GF-D8 (cell line): Measurements from ENCODE around the gene BRCA1.
A peak's percentile ranks its signal among the peaks of the same experiment; 100 is the strongest.

Source experiments
- DNase-seq: peaks from one replicate; lab custom pipeline; 2025; lab: John Stamatoyannopoulos, UW

Gene BRCA1

DNA sequence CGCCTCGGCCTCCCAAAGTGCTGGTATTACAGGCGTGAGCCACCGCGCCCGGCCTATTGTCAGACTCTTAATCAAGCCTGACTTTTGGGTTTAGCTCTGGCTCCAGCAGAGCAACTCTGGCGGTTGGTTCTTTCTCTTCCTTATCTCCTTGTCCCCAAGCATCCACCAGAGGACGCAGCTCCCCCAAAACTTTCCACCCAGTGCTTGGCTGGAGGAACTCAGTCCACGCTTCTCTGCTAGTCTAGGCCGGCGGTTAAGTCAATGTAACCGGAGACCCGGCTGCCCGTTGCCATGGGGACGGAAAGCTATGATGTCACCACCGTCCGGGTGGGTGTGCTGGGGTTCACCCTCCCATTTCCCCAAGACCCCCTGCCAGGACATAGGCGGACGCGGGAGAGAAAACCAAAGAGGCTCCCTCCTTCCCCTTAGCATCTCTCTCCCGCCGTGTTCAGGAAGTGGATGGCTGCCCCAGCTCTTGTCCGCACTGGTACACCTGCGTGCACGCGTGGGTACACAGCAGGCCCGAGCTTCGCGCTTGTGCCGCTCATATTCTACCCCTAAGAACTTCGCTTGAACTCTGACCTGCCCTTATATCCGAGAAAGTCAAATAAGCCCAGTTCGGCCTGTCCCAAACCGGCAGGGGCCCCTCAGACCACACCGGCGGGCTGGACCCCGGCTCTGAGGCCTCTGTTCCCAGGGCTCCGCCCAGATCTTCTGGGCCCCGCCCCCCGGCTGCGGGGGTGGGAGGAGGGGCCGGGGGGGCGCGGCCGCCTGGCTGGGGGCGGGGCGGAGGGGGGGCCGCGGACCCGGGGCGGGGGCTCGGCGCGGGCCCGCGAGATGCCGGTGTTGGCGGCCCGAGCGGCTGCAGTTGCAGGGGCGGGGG lies 100.5 kb downstream of the BRCA1 start, which contains the start of gene RND2:
Gene RND2 (plus strand): TSS at position 825 of the 883 bp plus-strand sequence. CDS start 117 bp downstream, outside the sequence.
- DNase-seq: peak; percentile 79

GRCh38 chr17:43021741-43022512 lies 103.2 kb downstream of the BRCA1 start, which contains the start of gene VAT1:
Gene VAT1 (minus strand): TSS chr17:43022385. CDS start chr17:43022322, 63 bp downstream.
- peak; percentile 51 for DNase-seq

DNA sequence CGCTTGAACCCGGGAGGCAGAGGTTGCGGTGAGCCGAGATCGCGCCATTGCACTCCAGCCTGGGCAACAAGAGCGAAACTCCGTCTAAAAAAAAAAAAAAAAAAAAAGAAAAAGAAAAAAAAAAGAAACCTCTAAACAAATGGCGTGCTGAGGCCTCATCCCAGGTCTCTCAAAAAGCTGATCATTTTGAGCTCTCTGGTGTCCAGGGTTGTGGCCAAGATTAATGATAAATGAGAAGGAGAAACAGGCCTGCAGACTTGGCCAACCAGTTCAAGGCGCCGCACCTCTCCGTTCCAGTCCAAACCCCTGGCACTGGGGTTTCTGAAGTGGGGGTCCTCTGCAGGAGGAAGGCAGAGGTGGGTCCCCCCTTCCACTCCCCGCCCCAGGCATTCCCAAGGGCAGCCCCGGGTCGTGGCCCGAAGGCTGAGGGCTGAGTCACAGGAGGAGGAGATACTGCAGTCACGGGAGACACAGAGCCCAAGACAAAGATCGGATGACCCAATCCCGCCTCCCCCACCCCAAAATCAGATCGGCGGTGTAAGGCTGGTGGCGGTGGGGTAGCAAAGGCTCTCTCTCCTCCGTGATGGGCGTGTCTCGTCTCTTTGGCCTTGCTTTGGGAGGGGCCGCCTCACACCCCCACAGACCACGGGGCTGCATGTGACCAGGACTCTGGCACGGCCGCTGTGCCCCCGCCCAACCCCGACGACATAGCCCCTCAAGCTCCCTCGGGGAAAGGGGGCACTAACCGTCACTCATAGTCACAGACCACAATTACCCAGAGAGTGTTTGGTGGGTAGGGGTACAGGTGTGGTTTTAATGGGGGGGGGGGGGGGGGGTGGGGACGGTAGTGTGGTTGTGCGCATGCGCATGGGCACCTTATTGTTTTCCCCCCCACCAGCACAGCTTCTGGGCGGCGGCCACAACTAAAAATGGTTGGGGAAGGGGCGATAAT lies 104.1 kb downstream of the BRCA1 start:
- DNase-seq: peak; percentile 66

DNA sequence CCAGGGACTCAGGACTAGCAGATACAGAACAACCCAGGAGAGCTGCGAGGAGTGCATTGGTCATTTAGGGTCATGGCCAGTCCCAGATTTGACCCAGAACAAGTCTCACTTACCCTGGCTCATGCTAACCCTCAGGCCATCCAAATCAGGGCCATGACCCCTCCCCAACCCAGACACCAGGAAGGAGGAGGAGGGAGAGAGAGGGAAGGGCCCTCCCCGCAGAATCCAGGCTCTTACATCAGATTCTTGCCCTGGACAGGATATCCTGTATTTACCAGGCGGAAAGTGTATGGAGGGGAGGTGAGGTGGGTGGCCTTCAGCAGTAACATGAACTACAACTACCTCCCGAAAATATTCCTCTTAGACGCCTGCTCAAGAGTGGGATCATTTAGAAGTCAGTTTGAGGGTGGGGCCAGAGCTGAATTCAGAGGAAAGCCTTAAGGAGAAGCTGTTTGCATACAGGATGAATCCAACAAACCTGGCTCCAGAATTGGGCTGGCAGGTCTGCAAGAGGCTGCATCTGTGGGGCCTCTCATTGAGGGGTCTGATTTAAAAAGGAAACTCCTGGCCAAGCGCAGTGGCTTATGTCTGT lies 105.0 kb downstream of the BRCA1 start:
- peak; percentile 86 for DNase-seq

GRCh38 chr17:43019418-43019817 lies 105.7 kb downstream of the BRCA1 start:
- peak; percentile 66 for DNase-seq

- peak; percentile 98 for DNase-seq
Observed at GRCh38 chr17:43018932-43019331, 106.2 kb downstream of the BRCA1 start.

DNA sequence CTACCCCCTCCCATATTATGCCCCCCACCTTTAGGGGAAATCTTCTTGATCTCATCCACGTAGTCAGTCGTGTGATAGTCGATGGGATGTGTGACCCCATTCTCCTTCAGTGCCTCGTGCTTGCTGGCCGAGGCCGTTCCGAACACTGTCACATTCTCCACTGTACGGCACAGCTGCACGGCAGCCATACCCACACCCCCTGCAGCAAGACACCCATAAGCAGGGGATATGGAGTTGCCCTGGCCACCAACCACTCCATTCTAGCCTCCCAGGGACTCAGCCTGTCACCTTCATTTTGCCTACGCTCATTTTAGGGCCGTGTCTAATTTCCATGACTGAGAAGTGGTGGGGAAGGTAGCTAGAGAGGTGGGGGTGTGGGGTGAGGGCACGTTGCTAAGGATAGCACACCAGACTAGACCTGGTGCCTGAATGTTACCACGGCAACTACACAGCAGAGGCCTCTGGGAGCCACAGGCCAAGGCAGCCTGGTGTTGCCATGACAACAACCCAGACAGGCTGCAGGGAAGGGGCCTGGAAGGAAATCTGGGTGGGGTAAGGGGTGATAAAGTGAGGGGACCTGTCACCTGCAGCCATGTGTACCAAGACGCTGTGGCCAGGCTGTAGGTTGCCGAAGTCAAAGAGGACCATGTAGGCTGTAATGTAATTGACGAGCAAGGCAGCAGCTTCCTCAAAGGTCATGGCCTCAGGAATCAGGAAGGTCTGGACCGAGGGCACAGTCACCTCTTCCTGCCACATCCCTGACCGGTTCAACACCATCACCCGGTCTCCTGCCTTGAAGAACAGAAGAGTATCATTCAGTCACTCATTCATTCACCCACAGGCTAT lies 106.9 kb downstream of the BRCA1 start:
- DNase-seq: peak; percentile 63

DNA sequence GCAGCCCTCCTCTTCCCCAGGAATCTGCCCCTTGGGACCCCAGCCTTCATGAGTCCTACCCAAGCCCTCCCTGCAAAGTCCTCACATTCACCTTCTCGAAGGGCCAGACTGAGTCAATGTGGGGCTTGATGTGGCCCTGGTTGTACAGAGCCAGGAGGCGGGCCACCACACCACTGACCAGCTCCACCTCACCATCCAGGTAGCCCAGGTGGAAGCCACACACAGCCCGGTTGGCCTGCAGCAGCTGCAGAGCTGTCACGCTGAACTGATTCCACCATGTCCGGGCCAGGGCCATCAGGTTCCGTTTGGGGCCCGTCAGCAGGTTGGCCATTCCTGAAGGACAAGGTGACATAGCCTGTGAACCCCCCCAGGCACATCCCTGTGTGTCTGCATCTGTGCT lies 108.9 kb downstream of the BRCA1 start:
- no peak for DNase-seq

DNA sequence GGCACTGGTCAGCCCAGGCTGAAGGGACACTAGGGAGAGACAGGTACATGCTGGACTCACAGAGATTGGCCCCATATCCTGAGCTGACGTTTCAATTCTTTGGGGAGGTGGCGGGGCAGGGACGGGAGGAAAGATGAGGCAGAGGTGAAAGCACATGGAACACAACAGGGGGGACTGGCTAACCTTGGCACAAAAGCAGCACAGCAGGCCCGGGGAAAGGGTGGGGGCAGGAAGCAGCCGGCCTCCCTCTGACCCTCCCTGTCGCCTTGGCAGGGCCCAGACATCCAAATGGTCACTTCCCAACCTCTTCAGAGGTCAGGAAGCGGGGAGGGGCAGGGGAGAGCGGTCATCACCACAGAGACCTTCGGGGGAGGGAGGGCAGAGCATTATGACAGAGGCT lies 109.6 kb downstream of the BRCA1 start:
- no peak for DNase-seq

DNA sequence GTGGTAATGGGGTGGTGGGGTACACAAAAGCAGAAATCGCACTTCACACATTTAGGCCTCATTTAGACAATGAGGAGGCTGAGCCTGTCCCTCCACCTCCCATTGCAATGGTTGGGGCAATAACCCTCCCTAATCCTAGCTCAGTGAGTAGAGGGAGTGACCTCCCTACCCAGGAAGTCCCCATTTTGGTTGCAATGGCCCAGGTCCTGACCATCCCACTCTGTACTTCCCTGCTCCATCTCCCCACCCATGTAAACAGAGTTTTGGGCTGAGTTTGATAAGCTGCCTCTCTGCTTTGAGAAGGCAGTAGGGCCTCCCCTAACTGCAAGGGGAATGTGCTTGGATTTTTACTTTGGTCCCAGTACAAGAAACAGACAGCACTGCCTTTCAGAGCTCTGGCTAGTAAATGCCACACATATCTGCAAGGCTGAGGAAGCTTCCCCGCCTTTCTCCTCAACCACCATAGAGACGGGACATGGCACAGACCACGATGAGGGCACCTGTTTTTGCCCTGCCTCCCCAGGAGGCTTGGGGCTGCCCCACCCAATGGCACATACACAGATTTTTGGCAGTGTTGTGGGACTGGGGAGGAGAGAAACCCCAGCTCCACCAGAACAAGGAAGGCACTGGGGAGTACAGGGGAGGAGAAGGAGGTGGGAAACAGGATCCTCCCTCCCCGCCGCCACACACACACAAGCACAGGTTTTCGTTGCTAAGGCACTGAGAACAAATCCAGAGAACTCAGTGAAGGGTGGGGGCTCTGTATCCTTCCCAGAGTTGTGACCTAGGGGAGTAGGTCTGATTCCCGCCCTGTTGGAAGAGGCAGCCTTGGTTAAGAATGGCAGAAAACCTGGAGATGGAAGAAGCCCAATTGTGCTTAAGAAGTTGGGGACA lies 110.3 kb downstream of the BRCA1 start:
- DNase-seq: no peak

- peak; percentile 66 for DNase-seq
Observed at GRCh38 chr17:43014020-43014648, 111.0 kb downstream of the BRCA1 start.

DNA sequence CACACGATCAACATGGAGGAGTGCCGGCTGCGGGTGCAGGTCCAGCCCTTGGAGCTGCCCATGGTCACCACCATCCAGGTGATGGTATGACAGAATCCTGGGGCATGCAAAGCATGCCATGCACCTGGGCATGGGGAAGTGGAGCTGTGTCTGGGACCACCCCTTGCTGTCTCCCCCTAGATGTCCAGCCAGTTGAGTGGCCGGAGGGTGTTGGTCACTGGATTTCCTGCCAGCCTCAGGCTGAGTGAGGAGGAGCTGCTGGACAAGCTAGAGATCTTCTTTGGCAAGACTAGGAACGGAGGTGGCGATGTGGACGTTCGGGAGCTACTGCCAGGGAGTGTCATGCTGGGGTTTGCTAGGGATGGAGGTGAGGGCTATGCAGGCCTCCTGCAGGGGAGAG lies 111.9 kb downstream of the BRCA1 start:
- DNase-seq: no peak

DNA sequence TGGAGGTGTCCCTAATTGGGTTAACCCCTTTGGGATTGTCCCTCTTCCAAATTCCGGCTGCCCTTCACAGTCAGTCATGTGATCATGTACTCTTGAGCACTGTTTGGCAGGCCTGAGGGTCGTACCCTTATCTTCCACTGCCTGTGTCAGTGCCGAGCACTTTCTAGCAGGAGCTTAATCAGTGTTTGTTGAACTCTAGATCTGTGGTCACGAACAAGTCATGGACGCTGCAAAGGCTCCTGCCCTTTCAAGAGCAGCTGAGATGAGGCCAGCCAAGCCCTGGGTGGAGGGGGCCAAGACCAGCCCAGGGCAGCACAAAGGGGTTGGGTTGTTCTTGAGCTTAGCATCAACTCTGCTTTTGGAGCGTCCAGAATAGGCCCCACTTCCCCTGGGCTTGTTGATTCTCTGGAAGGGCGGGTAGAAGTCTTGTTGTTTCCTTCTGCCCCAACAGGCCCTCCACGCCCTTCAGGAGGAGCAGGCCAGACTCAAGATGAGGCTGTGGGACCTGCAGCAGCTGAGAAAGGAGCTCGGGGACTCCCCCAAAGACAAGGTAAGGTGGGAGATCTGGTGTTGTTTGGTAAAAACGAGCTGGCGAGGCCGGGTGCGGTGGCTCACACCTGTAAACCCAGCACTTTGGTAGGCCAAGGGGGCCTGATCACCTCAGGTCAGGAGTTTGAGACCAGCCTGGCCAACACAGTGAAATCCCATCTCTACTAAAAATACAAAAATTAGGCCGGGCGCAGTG lies 113.3 kb downstream of the BRCA1 start:
- DNase-seq: no peak

- DNase-seq: no peak
Observed at GRCh38 chr17:43010667-43011308, 114.4 kb downstream of the BRCA1 start.

DNA sequence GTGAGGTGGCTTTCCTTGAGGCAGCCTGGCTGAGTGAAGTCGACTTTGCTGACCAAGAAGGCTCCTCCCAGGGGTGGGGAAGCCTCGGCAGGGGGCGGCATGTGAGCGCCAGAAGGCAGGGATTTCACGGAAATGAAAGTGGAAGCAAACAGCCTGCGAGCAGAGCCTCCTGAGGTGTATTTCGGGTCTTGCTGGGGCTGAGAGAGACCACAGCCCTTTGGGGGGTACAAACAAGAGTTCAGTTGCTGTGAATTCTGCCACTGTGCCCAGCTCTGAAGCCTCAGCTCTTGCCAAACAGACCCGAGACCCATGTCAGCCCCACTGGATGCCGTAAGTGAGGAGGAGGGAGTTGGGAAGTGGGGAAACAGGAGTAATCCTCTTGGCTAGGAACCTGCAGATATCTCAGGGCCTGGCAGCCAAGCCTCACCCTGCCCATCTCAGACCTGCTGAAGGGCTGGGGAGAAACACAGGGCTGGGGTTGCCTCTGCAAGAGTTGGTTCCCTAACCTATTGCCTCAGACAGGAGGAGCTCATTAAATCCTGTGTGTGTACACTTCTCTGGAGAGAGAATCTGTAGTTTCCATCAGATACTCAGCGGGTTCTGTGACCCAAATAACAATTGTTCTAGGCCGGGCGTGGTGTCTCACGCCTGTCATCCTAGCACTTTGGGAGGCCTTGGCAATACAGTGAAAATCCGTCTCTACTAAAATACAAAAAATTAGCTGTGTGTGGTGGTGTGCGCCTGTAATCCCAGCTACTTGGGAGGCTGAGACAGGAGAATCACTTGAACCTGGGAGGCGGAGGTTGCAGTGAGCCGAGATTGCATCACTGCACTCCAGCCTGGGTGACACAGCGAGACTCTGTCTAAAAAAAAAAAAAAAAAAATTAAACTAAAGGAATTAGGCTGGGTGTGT lies 118.3 kb downstream of the BRCA1 start, which contains the start of gene IFI35:
Gene IFI35 (plus strand): TSS at position 146 of the 913 bp plus-strand sequence. CDS start 164 bp downstream, at position 310.
- peak; percentile 64 for DNase-seq

DNA sequence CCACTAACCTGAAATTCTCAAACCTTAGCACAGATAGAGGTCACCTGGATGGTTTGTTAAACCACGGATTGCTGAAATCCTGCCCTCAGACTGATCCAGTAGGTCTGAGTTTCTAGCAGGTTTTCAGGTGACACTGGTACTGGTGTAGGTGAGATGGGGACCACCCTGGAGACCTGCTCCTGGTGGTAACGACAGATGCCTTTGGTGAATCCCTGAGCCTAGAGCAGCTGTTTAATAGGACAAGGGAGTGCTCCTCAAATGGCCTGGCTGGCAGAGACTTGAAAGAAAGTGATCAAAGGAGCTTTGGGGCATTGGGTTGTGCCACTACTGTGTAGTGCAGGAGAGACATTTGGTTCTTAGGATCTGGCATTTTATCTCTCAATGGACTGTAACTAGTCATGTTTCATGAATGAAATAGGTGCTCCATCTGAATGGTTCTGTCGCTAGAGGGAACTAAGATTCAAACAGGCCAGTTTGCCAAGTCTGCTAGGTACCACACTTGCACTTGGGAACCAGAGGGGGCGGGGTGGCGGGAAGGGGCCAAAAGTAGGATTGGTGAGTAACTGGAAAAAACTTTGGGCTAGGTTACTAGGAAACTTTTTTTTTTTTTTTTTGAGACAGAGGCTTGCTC lies 121.5 kb downstream of the BRCA1 start:
- DNase-seq: no peak
